Measurements from ENCODE around the gene PROM1. TPM values are rescaled to one million over a fixed set of nuclear protein-coding genes. Genes with fewer than 3 reads are reported as not detected.

The PROM1 gene
- total RNA-seq, 1 donor from 2014 or later: 0.93 TPM

DNA sequence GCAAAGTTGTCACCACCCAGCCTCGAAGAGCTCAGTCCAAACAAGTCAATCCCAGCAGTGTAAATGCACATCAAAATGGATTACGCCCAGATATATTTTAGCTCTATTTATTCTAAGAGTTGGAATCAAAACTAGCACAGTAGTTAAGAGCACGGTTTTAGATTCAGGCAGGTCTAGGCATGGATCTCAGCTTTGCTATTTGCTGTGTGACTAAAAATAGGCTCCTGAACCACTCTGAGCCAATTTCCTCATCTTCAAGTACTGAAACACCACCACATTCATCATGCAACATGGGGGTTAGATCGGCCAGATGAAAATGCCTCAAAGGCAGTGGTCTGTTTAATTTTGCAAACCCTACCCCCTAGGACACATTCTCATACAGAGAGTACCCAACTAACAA lies 65.0 kb downstream of the PROM1 start:
- no peak overlapping the region for H3K27ac ChIP-seq
- no peaks in the 10 kb centered on the region for H3K27me3 ChIP-seq
- no peaks in the 10 kb centered on the region for H3K4me1 ChIP-seq
- ATAC-seq (no peak), DNase-seq (no peak)
- H3K4me3 ChIP-seq: no peak overlapping the region
- no peaks in the 10 kb centered on the region for H3K36me3 ChIP-seq
- no peaks in the 10 kb centered on the region for H3K9me3 ChIP-seq
- TF ChIP-seq, protein P1, sequence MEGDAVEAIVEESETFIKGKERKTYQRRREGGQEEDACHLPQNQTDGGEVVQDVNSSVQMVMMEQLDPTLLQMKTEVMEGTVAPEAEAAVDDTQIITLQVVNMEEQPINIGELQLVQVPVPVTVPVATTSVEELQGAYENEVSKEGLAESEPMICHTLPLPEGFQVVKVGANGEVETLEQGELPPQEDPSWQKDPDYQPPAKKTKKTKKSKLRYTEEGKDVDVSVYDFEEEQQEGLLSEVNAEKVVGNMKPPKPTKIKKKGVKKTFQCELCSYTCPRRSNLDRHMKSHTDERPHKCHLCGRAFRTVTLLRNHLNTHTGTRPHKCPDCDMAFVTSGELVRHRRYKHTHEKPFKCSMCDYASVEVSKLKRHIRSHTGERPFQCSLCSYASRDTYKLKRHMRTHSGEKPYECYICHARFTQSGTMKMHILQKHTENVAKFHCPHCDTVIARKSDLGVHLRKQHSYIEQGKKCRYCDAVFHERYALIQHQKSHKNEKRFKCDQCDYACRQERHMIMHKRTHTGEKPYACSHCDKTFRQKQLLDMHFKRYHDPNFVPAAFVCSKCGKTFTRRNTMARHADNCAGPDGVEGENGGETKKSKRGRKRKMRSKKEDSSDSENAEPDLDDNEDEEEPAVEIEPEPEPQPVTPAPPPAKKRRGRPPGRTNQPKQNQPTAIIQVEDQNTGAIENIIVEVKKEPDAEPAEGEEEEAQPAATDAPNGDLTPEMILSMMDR (IDR thresholded peaks at IDR 0.05): no peak
- intact Hi-C loops (cut with DNase I): no loop called here

DNA sequence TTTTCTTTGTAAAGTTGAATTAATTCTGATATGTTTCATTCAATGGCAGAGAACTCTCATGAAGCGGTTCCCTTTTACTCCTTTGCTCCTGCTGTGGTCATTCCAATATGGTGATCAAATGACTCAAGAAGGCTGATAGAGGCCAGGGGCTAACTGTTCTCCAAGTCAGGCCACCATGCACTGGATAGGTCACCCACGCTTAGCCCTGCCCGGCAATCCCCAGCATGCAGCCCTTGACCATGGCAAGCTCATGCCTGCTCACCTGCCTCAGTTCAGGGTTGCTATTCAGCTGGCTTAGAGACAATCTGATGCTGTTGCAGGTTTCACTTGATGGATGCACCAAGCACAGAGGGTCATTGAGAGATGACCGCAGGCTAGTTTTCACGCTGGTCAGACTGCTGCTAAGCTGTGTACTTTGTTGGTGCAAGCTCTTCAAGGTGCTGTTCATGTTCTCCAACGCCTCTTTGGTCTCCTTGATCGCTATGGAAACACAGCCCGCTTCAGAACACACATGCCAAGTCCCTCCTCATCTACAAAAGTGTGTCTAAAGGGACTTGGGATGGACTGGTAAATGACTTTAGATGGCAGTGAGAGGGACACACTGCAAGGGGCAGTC lies 65.7 kb downstream of the PROM1 start:
- H3K9me3 ChIP-seq: no peaks in the 10 kb centered on the region
- ATAC-seq (peak; percentile 75), DNase-seq (no peak)
- no peaks in the 10 kb centered on the region for H3K4me1 ChIP-seq
- TF ChIP-seq, protein P1 (IDR thresholded peaks at IDR 0.05): no peak
- H3K4me3 ChIP-seq: no peak overlapping the region
- no peak overlapping the region for H3K27ac ChIP-seq
- intact Hi-C loops (cut with DNase I): no loop called here
- no peaks in the 10 kb centered on the region for H3K36me3 ChIP-seq
- H3K27me3 ChIP-seq: no peaks in the 10 kb centered on the region

DNA sequence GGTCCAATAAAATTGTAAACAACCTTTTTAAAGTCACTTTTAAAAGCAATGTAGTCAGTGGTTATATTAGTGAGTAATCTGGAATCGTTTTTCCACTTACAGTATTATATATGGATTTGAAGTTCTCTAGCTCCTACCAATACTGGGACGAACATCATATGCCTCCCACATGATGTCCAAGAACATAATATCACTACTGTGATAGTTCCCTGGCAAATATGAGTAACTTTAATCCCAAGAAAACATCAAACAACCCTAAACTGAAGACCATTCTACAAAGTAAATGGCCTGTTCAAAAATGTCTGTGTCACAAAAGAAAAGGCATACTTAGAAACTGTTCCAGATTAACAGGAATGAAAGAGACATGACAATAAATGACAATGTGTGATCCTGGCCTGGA lies 67.3 kb downstream of the PROM1 start:
- DNase-seq (no peak), ATAC-seq (no peak)
- no peaks in the 10 kb centered on the region for H3K4me1 ChIP-seq
- H3K9me3 ChIP-seq: no peaks in the 10 kb centered on the region
- no peaks in the 10 kb centered on the region for H3K36me3 ChIP-seq
- intact Hi-C loops (cut with DNase I): no loop called here
- TF ChIP-seq, protein P1 (IDR thresholded peaks at IDR 0.05): no peak
- H3K4me3 ChIP-seq: no peak overlapping the region
- H3K27me3 ChIP-seq: no peaks in the 10 kb centered on the region
- H3K27ac ChIP-seq: no peak overlapping the region

GRCh38 chr4:16011173-16011572 lies 72.7 kb downstream of the PROM1 start:
- H3K27ac ChIP-seq: no peak overlapping the region
- no peak for ATAC-seq
- peaks cover 3% of the 10 kb centered on the region for H3K27me3 ChIP-seq
- no peaks in the 10 kb centered on the region for H3K9me3 ChIP-seq
- H3K4me3 ChIP-seq: no peak overlapping the region
- no peaks in the 10 kb centered on the region for H3K36me3 ChIP-seq
- no peaks in the 10 kb centered on the region for H3K4me1 ChIP-seq
- intact Hi-C loops (cut with DNase I): no loop called here
- TF ChIP-seq, protein P1 (IDR thresholded peaks at IDR 0.05): no peak
- DNase-seq: no peak

DNA sequence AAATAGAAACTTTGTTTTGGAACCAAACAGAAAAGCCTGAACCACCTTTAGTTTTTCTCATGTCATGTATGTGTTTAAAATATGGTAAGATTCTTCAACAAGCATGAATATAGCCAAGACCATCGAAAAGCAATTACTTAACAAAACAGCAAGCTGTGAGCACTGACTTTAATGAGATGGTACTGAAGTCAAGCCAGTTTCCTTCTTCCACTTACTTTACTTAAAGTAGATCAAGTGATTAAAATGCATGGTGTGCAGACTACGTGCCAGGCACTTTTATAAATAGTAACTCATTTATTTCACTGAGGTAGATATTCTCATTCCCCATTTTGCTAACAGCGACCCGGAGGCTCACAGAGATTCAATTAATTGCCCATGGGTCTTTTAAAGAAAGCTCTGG lies 74.7 kb downstream of the PROM1 start:
- TF ChIP-seq, protein P1 (IDR thresholded peaks at IDR 0.05): no peak
- DNase-seq (no peak), ATAC-seq (no peak)
- intact Hi-C loops (cut with DNase I): no loop called here
- H3K27ac ChIP-seq: no peak overlapping the region
- H3K4me3 ChIP-seq: no peak overlapping the region
- H3K4me1 ChIP-seq: no peaks in the 10 kb centered on the region
- H3K27me3 ChIP-seq: peaks cover 3% of the 10 kb centered on the region
- no peaks in the 10 kb centered on the region for H3K9me3 ChIP-seq
- no peaks in the 10 kb centered on the region for H3K36me3 ChIP-seq

All from upper lobe of right lung (tissue), 1 donor.